GM21367 (cell line): Measurements from ENCODE around the gene UGT1A4.
"Not testable (repeated sequence)": the region's sequence is repeated elsewhere in the genome, so short reads cannot be mapped to it uniquely, and the experiment has no call there.

Experiments used
- ATAC-seq: cut with Tn5 transposase; IDR thresholded peaks from one replicate; pipeline ENCODE4 v1.9.1; 2021; ENCODE audit not compliant: unreplicated experiment

Gene UGT1A4

GRCh38 chr2:233746475-233747282 lies 28.1 kb downstream of the UGT1A4 start:
- no peak for ATAC-seq

DNA sequence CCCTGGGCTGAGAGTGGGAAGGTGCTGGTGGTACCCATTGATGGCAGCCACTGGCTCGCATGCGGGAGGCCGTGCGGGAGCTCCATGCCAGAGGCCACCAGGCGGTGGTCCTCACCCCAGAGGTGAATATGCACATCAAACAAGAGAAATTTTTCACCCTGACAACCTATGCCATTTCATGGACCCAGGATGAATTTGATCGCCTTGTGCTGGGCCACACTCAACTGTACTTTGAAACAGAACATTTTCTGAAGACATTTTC lies 28.7 kb downstream of the UGT1A4 start:
- no peak for ATAC-seq

GRCh38 chr2:233750689-233751088 lies 32.2 kb downstream of the UGT1A4 start:
- not testable (repeated sequence) for ATAC-seq

- ATAC-seq, result not testable (repeated sequence)
These were observed 32.9 kb downstream of the UGT1A4 start for GRCh38 chr2:233751212-233752009.

DNA sequence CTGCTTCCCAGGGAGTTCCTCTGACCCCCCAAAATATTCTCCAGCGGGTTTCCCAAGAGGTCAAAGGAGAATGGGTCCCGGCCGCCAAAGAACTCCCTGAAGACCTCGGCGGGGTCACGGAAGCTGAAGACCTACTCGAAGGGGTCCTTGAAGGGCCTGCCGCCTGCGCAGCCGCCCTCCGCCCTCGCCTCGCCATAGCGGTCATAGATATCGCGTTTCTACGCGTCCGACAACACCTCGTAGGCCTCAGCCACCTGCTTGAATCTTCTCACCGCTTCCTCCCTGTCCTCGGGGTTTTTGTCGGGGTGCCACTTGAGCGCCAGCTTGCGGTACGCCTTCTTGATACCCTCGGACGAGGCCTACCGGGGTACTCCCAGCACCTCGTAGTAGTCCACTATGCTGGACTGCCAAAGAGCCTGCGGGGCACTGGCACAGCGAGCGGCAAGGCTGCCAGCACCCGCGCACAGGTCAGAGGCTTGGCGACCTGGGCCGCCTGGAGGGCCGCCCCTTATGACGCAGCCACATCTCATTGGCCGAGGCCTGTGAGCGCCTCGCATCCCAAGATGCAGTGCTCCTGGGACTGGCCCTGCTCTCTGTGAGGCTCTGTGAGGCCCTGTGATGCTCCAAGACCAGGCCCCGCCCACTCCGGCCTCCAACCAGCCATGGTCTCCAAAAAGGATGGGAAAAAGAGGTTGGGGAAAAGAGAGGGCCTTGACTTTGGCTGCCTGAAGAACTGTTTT lies 36.5 kb downstream of the UGT1A4 start:
- ATAC-seq, result no peak

GRCh38 chr2:233756429-233757081 lies 38.0 kb downstream of the UGT1A4 start:
- ATAC-seq, result no peak

- no peak for ATAC-seq
These were observed 39.6 kb downstream of the UGT1A4 start for GRCh38 chr2:233758141-233758540.

- ATAC-seq, result no peak
These were observed 40.3 kb downstream of the UGT1A4 start for GRCh38 chr2:233758849-233759248.

DNA sequence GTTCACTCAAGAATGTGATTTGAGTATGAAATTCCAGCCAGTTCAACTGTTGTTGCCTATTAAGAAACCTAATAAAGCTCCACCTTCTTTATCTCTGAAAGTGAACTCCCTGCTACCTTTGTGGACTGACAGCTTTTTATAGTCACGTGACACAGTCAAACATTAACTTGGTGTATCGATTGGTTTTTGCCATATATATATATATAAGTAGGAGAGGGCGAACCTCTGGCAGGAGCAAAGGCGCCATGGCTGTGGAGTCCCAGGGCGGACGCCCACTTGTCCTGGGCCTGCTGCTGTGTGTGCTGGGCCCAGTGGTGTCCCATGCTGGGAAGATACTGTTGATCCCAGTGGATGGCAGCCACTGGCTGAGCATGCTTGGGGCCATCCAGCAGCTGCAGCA lies 41.5 kb downstream of the UGT1A4 start, which contains the start of gene UGT1A1:
TSS of gene UGT1A1 (plus strand) at position 228 of the 400 bp plus-strand sequence. CDS start at position 246, 18 bp downstream.
- no peak for ATAC-seq

- ATAC-seq, result no peak
These were observed 42.7 kb downstream of the UGT1A4 start for GRCh38 chr2:233761040-233761769.

DNA sequence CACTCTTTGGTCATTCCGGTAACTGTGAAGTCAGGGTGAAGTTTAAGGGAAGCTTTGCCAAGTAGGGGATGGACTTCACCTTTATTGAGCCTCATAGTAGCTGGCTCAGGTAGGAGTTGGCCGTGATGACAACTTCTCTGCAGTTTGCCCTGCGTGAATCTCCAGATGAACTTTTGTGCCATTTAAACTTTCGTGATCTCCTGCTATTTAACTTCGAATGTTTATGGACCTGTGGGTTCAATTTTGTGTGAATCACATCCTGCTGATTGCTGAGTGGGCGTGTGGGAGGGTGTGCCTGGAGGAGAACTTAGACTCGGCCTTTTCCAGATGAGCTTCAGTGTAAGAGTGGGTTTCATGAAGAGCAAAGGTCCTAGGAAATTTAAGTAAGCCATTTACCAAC lies 45.7 kb downstream of the UGT1A4 start:
- no peak for ATAC-seq

DNA sequence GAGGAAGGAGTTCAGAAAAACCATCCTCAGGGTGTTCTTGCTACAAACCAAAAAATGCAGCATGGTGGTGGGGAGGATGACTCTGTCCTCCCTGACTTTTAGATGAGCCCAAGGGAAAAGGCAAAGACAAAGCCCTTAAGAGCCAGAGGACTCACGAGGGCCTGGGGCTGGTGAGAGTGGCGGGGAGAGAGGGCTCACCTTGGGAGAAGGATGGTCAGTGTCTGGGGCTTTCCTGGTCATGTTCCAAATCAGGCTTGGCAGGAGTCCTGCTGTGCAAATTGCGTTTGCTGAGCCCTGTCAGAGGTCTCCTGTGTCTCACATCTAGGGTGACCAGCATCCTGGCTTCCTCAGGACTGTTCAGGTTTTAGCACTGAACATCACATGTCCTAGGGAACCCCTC lies 46.2 kb downstream of the UGT1A4 start:
- ATAC-seq, result no peak

- no peak for ATAC-seq
These were observed 47.9 kb downstream of the UGT1A4 start for GRCh38 chr2:233766416-233766815.

DNA sequence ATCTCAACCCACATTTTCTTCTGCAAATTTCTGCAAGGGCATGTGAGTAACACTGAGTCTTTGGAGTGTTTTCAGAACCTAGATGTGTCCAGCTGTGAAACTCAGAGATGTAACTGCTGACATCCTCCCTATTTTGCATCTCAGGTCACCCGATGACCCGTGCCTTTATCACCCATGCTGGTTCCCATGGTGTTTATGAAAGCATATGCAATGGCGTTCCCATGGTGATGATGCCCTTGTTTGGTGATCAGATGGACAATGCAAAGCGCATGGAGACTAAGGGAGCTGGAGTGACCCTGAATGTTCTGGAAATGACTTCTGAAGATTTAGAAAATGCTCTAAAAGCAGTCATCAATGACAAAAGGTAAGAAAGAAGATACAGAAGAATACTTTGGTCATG lies 49.5 kb downstream of the UGT1A4 start:
- no peak for ATAC-seq

DNA sequence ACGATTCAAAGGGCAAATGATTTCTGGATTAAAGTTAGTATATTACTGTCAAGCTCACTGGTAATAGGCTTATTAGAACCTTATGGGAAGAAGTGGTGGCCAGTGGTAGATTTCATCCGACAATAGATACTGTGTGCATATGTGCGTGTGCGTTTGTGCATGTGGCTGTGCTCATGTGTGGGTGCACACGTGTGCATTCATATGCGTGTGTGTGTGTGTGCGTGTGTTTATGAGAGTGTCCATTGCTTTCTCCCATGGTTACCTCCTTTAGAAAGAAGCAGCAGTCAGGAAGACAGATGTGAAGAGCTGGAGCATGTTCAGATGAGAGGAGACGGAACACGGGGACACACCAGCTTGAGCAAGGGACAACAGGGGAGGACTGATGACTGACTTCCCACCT lies 50.7 kb downstream of the UGT1A4 start:
- no peak for ATAC-seq

DNA sequence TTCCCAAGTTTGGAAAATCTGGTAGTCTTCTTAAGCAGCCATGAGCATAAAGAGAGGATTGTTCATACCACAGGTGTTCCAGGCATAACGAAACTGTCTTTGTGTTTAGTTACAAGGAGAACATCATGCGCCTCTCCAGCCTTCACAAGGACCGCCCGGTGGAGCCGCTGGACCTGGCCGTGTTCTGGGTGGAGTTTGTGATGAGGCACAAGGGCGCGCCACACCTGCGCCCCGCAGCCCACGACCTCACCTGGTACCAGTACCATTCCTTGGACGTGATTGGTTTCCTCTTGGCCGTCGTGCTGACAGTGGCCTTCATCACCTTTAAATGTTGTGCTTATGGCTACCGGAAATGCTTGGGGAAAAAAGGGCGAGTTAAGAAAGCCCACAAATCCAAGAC lies 53.6 kb downstream of the UGT1A4 start:
- no peak for ATAC-seq

- no peak for ATAC-seq
These were observed 54.0 kb downstream of the UGT1A4 start for GRCh38 chr2:233772583-233772982.

DNA sequence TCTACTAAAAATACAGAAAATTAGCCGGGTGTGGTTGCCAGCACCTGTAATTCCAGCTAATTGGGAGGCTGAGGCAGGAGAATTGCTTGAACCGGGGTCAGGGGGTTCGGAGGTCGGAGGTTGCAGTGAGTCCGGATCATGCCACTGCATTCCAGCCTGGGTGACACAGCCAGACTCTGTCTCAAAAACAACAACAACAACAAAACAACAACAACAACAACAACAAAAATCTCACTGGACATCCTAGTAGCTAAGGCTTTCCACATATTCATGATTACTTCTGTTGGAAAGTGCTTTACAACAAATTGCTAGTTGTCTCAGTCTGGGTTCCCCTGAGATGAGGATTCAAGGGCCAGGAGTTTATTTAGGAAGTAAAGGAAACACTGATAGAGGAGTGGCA lies 55.3 kb downstream of the UGT1A4 start:
- no peak for ATAC-seq

- no peak for ATAC-seq
These were observed 56.9 kb downstream of the UGT1A4 start for GRCh38 chr2:233775414-233775813.

- ATAC-seq, result no peak
These were observed 59.5 kb downstream of the UGT1A4 start, which contains the start of gene MROH2A for GRCh38 chr2:233778030-233778429. MROH2A (plus strand) TSS chr2:233778330; CDS start chr2:233779359, 1,029 bp downstream.
